CD14-positive monocyte (primary cell): Measurements from ENCODE around the gene TRPM2. TPM values are rescaled to one million over a fixed set of nuclear protein-coding genes. Genes with fewer than 3 reads are reported as not detected.
"Not testable (repeated sequence)": the region's sequence is repeated elsewhere in the genome, so short reads cannot be mapped to it uniquely, and the experiment has no call there.

Experiments
- DNase-seq, 3 donors: peaks; one replicate each; pipeline ENCODE4 v3.0.0-alpha.2; 2011 to 2022
- H2AFZ ChIP-seq: 2 replicates; pipeline ENCODE4 v1.6.0; 2012; ENCODE audit warnings: mild to moderate bottlenecking, low read depth, low read length, inconsistent platforms; ENCODE audit not compliant: insufficient read depth, poor library complexity, severe bottlenecking
- H3K27ac ChIP-seq, 2 donors: 1 replicate in 1 of 2; 2 replicates in 1 of 2; pipeline ENCODE4 v1.5.1; 2012 to 2013; ENCODE audit warnings: low read length in 2 of 2, control low read depth in 1 of 2, inconsistent platforms in 1 of 2, low read depth in 1 of 2, mild to moderate bottlenecking in 1 of 2
- H3K27me3 ChIP-seq, 2 donors: one replicate each; pipeline versions ENCODE4 v1.6.0 to v1.6.1; 2011 to 2013; ENCODE audit warnings: low read length in 2 of 2; ENCODE audit not compliant: control insufficient read depth in 2 of 2, insufficient read depth in 2 of 2
- H3K36me3 ChIP-seq, 2 donors: replicated peaks in 1 of 2; 1 replicate in 1 of 2; 2 replicates in 1 of 2; pipeline versions ENCODE4 v1.5.1 to v1.6.1; 2012 to 2013; ENCODE audit warnings: low read length in 2 of 2, control low read depth in 1 of 2, inconsistent platforms in 1 of 2, mild to moderate bottlenecking in 1 of 2; ENCODE audit not compliant: insufficient read depth in 2 of 2, control insufficient read depth in 1 of 2
- H3K4me1 ChIP-seq, 2 donors: 1 replicate in 1 of 2; 2 replicates in 1 of 2; pipeline versions ENCODE4 v1.5.1 to v1.6.1; 2012 to 2013; ENCODE audit warnings: low read length in 2 of 2, control low read depth in 1 of 2, inconsistent platforms in 1 of 2, mild to moderate bottlenecking in 1 of 2, moderate library complexity in 1 of 2; ENCODE audit not compliant: insufficient read depth in 2 of 2, control insufficient read depth in 1 of 2
- H3K4me2 ChIP-seq: replicated peaks from 2 replicates; pipeline ENCODE3; 2012; ENCODE audit warnings: low read length, moderate library complexity, mild to moderate bottlenecking; ENCODE audit not compliant: poor library complexity, severe bottlenecking; ENCODE audit errors: extremely low read depth
- H3K4me3 ChIP-seq, 3 experiments: fragments of 200-600 bp in 1 of 3; sonication (generic) in 1 of 3; replicated peaks in 1 of 3; 1 replicate in 2 of 3; 2 replicates in 1 of 3; pipeline ENCODE4 v1.5.1; 2011 to 2013; ENCODE audit warnings: low read length in 3 of 3, mild to moderate bottlenecking in 3 of 3, control low read depth in 2 of 3, low read depth in 2 of 3, inconsistent platforms in 1 of 3, moderate library complexity in 1 of 3
- H3K79me2 ChIP-seq: 2 replicates; pipeline ENCODE4 v1.6.0; 2012; ENCODE audit warnings: mild to moderate bottlenecking, control low read depth, inconsistent platforms, low read length, moderate library complexity; ENCODE audit not compliant: insufficient read depth
- H3K9ac ChIP-seq: 2 replicates; pipeline ENCODE4 v1.6.0; 2017; ENCODE audit warnings: low read length, mild to moderate bottlenecking; ENCODE audit not compliant: insufficient read depth, poor library complexity, severe bottlenecking
- H3K9me3 ChIP-seq, 2 donors: replicated peaks in 1 of 2; 1 replicate in 1 of 2; 2 replicates in 1 of 2; pipeline versions ENCODE4 v1.5.1 to v1.6.1; 2012 to 2013; ENCODE audit warnings: low read length in 2 of 2, control low read depth in 1 of 2; ENCODE audit not compliant: control insufficient read depth in 1 of 2, insufficient read depth in 1 of 2
- H4K20me1 ChIP-seq: 2 replicates; pipeline ENCODE4 v1.6.0; 2012; ENCODE audit warnings: mild to moderate bottlenecking, low read length, control low read depth, moderate library complexity; ENCODE audit not compliant: insufficient read depth
- H3K27ac Mint-ChIP-seq, 7 donors: one replicate each; pipeline ENCODE4 v1.8.0; 2020; ENCODE audit warnings: mild to moderate bottlenecking in 7 of 7, mixed read lengths in 7 of 7, moderate library complexity in 6 of 7, inconsistent platforms in 2 of 7
- H3K27me3 Mint-ChIP-seq, 3 donors: one replicate each; pipeline ENCODE4 v1.8.0; 2021 to 2022; ENCODE audit warnings: low read depth in 3 of 3, mild to moderate bottlenecking in 3 of 3, mixed read lengths in 3 of 3, moderate library complexity in 3 of 3, inconsistent platforms in 1 of 3
- H3K36me3 Mint-ChIP-seq, 2 donors: one replicate each; pipeline ENCODE4 v1.8.0; 2020; ENCODE audit warnings: mixed read lengths in 2 of 2, inconsistent platforms in 1 of 2, mild to moderate bottlenecking in 1 of 2
- H3K4me1 Mint-ChIP-seq: one replicate; pipeline ENCODE4 v1.8.0; 2020; ENCODE audit warnings: mild to moderate bottlenecking, mixed read lengths
- H3K4me3 Mint-ChIP-seq, 2 donors: one replicate each; pipeline ENCODE4 v1.8.0; 2020; ENCODE audit warnings: mild to moderate bottlenecking in 2 of 2, mixed read lengths in 2 of 2, moderate library complexity in 1 of 2
- H3K9me3 Mint-ChIP-seq, 7 donors: one replicate each; pipeline ENCODE4 v1.8.0; 2020 to 2022; ENCODE audit warnings: mixed read lengths in 7 of 7, mild to moderate bottlenecking in 6 of 7, moderate library complexity in 6 of 7, inconsistent platforms in 2 of 7
- CTCF ChIP-seq: fragments of 200-600 bp; IDR thresholded peaks from one replicate; pipeline ENCODE4 v1.8.0; 2022; ENCODE audit warnings: antibody characterized with exemption, mild to moderate bottlenecking
- whole genome bisulfite sequencing: methylation state at CpG from one replicate; pipeline ENCODE4 v1.1.5; 2013; ENCODE audit warnings: missing lambda C conversion rate; ENCODE audit not compliant: insufficient coverage; 5-methylcytosine and 5-hydroxymethylcytosine counted together
- intact Hi-C, 2 donors: fragments of 100-400 bp; cut with micrococcal nuclease; formaldehyde crosslinking; loops; one replicate each; pipeline versions ENCODE4 v1.15.0 to v1.15.1; 2023
- polyA plus RNA-seq, 3 donors: library from polyadenylated mRNA; depleted of rRNA in 1 of 3; unstranded in 2 of 3; stranded (reverse) in 1 of 3; fragments of 300-500 nt in 2 of 3; fragments of >200 nt in 1 of 3; fragmentation: Illumina TruSeq in 2 of 3; gene quantifications; 1 replicate in 2 of 3; 2 replicates in 1 of 3; pipeline ENCODE4 v1.2.3, GENCODE V29; 2012 to 2021

Gene TRPM2
- polyA plus RNA-seq, 3 donors: 7.6 to 21.6 (median 12.2) TPM

GRCh38 chr21:44478801-44479167, 125.4 kb downstream of the TRPM2 start:
- Mint-ChIP-seq H3K4me3 (no peak overlapping the region), H3K27ac (no peak overlapping the region), H3K27me3 (peaks cover 0 to 4% (median 3%) of the 10 kb centered on the region in 3 donors), H3K9me3 (no peaks in the 10 kb centered on the region), H3K4me1 (no peaks in the 10 kb centered on the region), H3K36me3 (no peaks in the 10 kb centered on the region)
- H3K9ac ChIP-seq: no peak overlapping the region
- no peak overlapping the region for H3K4me3 ChIP-seq
- H3K4me1 ChIP-seq: no peaks in the 10 kb centered on the region
- no peaks in the 10 kb centered on the region for H3K9me3 ChIP-seq
- no peaks in the 10 kb centered on the region for H4K20me1 ChIP-seq
- H3K27me3 ChIP-seq: no peaks in the 10 kb centered on the region
- H3K27ac ChIP-seq: no peak overlapping the region
- H3K79me2 ChIP-seq: no peaks in the 10 kb centered on the region
- no peak for TF ChIP-seq CTCF
- DNase-seq: no peak
- H3K36me3 ChIP-seq: no peaks in the 10 kb centered on the region
- no peak overlapping the region for H2AFZ ChIP-seq
- intact Hi-C loops: no loop called here
- H3K4me2 ChIP-seq: no peak overlapping the region
- 90% methylated on average over 5 of the region's 5 CpGs for WGBS

- H3K36me3 Mint-ChIP-seq, H4K20me1 ChIP-seq, intact Hi-C loops, H3K4me2 ChIP-seq, H3K4me1 Mint-ChIP-seq, H3K27ac ChIP-seq, H3K4me1 ChIP-seq, H3K27ac Mint-ChIP-seq, H3K36me3 ChIP-seq, H3K27me3 Mint-ChIP-seq, H3K9me3 Mint-ChIP-seq, H3K27me3 ChIP-seq, H3K9me3 ChIP-seq, H3K4me3 ChIP-seq, H2AFZ ChIP-seq, H3K79me2 ChIP-seq, H3K9ac ChIP-seq, H3K4me3 Mint-ChIP-seq: not testable (repeated sequence)
- peak; percentile 74 for TF ChIP-seq CTCF
- WGBS: 81% methylated on average over 3 of the region's 21 CpGs
- peak in 1 of 3 donors; percentile 4 for DNase-seq
Observed at GRCh38 chr21:44479556-44480199, 126.3 kb downstream of the TRPM2 start.
